Activated CD4-positive, alpha-beta T cell treated with anti-CD3 and anti-CD28 coated beads for 36 hours (primary cell): ENCODE measurements around the gene ENPP3. TPM values are rescaled to one million over a fixed set of nuclear protein-coding genes. Genes with fewer than 3 reads are reported as not detected.

Experiments
- ATAC-seq: fragments of 200-7000 bp; cut with Tn5 transposase; one replicate; pipeline ENCODE4 v1.10.0; 2021; ENCODE audit warnings: mild to moderate bottlenecking, moderate library complexity
- CTCF ChIA-PET: fragments of 350-600 bp; sonication (Branson Sonifier 250); formaldehyde crosslinking; loops from one replicate; lab custom pipeline; 2021; ENCODE audit warnings: antibody characterized with exemption; lab: Charles Lee
- POLR2A ChIA-PET: fragments of 350-600 bp; sonication (Branson Sonifier 250); formaldehyde crosslinking; loops from one replicate; lab custom pipeline; 2021; ENCODE audit warnings: antibody characterized with exemption, inconsistent platforms; lab: Charles Lee
- DNase-seq: peaks from one replicate; pipeline ENCODE4 v3.0.0-alpha.2; 2020
- H3K27ac Mint-ChIP-seq: one replicate; pipeline ENCODE4 v1.8.0; 2021; ENCODE audit warnings: mixed read lengths
- H3K27me3 Mint-ChIP-seq: one replicate; pipeline ENCODE4 v1.8.0; 2021; ENCODE audit warnings: mixed read lengths
- H3K36me3 Mint-ChIP-seq: one replicate; pipeline ENCODE4 v1.8.0; 2021; ENCODE audit warnings: low read depth, mixed read lengths
- H3K4me1 Mint-ChIP-seq: one replicate; pipeline ENCODE4 v1.8.0; 2021; ENCODE audit warnings: mixed read lengths
- H3K4me3 Mint-ChIP-seq: one replicate; pipeline ENCODE4 v1.8.0; 2021; ENCODE audit warnings: mild to moderate bottlenecking, moderate library complexity, mixed read lengths
- H3K9me3 Mint-ChIP-seq: one replicate; pipeline ENCODE4 v1.8.0; 2021; ENCODE audit warnings: low read depth, mixed read lengths
- intact Hi-C, 2 experiments: fragments of 100-400 bp; cut with DNase I in 1 of 2; cut with micrococcal nuclease in 1 of 2; formaldehyde crosslinking; loops; one replicate each; pipeline versions ENCODE4 v1.14.2 to v1.15.1; 2022 to 2024; cut with DNase I, micrococcal nuclease
- total RNA-seq, 2 experiments: library from RNA; stranded (reverse); gene quantifications; one replicate each; pipeline ENCODE4 v1.2.3, GENCODE V29; 2021

Gene ENPP3
- total RNA-seq, 2 experiments from 2014 or later: 0.57 to 0.58 TPM

DNA sequence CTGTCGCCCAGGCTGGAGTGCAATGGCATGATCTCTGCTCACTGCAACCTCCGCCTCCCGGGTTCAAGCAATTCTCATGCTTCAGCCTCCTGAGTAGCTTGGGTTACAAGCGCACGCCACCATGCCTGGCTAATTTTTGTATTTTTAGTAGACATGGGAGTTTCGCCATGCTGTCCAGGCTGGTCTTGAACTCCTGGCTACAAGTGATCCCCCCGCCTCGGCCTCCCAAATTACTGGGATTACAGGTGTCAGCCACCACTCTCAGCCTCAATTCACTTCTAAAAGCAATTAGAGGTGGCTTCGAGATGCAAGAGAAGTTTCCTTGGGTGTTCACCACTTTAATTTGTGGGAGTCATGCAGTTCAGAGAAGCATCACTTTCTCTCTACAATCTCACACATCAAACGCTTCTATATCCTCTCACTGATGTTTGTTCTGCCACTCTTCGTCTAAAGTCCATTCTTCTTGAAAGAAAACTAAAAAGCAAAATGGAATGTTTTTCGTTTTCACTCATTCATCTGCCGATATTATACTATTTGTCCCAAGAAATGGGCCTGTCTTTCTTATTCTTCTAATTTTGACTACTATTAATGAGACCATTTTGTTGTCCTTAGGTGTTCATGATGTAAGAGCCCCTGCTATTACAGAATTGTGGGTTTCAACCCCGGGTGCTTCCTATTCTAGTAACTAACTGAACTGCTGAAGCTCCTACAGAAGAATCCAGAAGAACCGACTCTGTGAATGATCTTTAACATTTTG lies 132.5 kb downstream of the ENPP3 start:
- POLR2A ChIA-PET: no interaction called here
- H3K27me3 Mint-ChIP-seq: peaks cover 20% of the 10 kb centered on the region
- H3K4me3 Mint-ChIP-seq: no peak overlapping the region
- H3K27ac Mint-ChIP-seq: no peak overlapping the region
- H3K9me3 Mint-ChIP-seq: no peaks in the 10 kb centered on the region
- H3K36me3 Mint-ChIP-seq: no peaks in the 10 kb centered on the region
- no peaks in the 10 kb centered on the region for H3K4me1 Mint-ChIP-seq
- ATAC-seq (no peak), DNase-seq (no peak)
- CTCF ChIA-PET: no interaction called here
- intact Hi-C loops: no loop called here

DNA sequence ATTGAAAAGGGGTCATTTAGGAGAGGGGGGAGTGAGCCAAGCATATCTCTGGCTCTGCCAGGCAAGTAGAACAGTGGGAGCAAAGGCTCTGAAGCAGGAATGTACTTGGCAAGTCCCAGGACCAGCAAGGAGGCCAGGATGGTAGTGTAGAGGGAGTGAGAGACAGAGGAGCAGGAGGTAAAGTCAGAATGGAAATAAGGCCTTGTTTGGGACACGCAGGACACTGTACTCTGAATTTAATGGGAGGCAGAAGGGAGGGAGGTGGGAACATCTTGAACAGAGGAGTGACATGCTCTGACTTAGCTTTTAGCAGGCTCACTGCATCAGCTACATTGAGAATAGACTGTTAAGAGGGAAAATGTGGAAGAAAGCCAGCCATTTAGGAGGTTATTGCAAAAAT lies 133.7 kb downstream of the ENPP3 start:
- intact Hi-C loops: no loop called here
- ATAC-seq (no peak), DNase-seq (no peak)
- H3K4me1 Mint-ChIP-seq: no peaks in the 10 kb centered on the region
- H3K36me3 Mint-ChIP-seq: no peaks in the 10 kb centered on the region
- no peak overlapping the region for H3K27ac Mint-ChIP-seq
- CTCF ChIA-PET: no interaction called here
- H3K9me3 Mint-ChIP-seq: no peaks in the 10 kb centered on the region
- no peak overlapping the region for H3K4me3 Mint-ChIP-seq
- POLR2A ChIA-PET: no interaction called here
- H3K27me3 Mint-ChIP-seq: peaks cover 19% of the 10 kb centered on the region

DNA sequence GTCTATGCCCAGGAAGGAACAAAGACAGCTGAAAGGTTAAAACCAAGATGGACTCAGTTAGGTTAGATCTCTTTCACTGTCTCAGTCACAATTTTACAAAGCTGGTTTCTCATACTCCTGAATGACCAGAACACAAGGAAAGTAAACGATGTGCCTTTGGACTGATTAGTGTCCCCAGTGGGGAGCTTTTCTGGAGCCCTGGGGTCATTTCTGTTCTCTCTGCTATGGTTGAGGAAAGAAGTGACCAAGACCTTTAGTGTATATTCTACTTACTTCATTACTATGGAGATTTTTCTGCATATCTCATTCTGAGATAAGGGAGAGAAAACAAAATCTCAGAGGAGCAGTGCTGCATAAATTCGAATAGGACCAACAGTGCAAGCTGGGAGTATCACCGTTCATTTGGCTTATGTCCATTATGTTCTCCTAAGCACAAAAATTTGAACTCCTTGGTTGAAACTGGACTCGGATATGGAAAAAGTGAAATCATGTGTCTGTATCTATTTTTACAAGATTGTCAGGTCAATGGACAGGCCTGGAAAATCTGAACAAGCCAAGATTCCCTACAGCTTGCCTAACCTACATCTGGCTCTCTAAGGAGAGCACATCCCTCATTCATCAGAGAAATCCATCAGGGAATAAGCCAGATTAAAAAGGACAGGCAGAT lies 136.3 kb downstream of the ENPP3 start:
- H3K4me1 Mint-ChIP-seq: no peaks in the 10 kb centered on the region
- CTCF ChIA-PET: no interaction called here
- intact Hi-C loops: no loop called here
- H3K27ac Mint-ChIP-seq: no peak overlapping the region
- H3K4me3 Mint-ChIP-seq: no peak overlapping the region
- DNase-seq (no peak), ATAC-seq (no peak)
- POLR2A ChIA-PET: no interaction called here
- H3K27me3 Mint-ChIP-seq: peaks cover 19% of the 10 kb centered on the region
- no peaks in the 10 kb centered on the region for H3K9me3 Mint-ChIP-seq
- H3K36me3 Mint-ChIP-seq: no peaks in the 10 kb centered on the region

DNA sequence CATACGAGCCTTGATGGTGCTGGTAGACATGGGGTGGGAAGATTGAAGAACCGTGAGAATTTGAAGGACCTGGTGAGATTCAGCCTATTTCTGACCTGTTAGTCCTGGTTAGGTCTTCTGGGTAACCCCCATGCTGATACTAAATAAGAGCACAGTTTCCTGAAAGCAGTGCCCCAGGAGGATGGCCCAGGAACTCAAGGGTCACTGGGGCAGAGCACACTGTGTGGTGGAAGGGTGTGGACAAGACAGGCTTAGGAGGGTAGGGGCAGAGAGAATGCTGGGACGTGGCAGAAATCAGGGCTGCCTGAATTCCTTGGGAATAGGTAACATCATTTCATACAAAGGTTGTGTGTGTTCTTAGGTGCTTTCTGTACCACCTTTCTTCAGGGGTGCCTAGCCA lies 138.8 kb downstream of the ENPP3 start:
- Mint-ChIP-seq H3K4me3 (no peak overlapping the region), H3K36me3 (no peaks in the 10 kb centered on the region), H3K27ac (no peak overlapping the region), H3K27me3 (peaks cover 13% of the 10 kb centered on the region), H3K9me3 (no peaks in the 10 kb centered on the region), H3K4me1 (no peaks in the 10 kb centered on the region)
- POLR2A ChIA-PET: no interaction called here
- DNase-seq: no peak
- no peak for ATAC-seq
- intact Hi-C loops: no loop called here
- CTCF ChIA-PET: no interaction called here

DNA sequence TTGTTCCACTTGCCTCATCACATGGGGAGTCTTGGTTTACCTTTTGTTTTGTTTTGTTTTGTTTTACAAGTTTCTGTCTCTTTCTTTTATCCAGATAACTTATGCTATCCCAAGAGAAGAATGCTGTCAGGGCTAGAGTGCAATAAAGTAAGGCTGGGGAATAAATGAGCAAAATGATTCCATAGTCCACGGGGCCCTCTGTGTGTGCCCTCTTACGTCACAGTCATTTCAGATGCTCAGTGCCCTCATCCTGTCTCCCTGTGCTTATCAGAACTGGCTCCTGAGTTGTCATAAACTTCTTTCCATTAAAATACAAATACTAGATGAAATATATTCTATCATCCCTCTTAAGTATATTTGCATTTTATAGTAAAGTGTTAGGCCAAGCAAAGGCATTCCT lies 139.9 kb downstream of the ENPP3 start:
- DNase-seq: no peak
- Mint-ChIP-seq H3K36me3 (no peaks in the 10 kb centered on the region), H3K27me3 (peaks cover 11% of the 10 kb centered on the region), H3K27ac (no peak overlapping the region), H3K9me3 (no peaks in the 10 kb centered on the region), H3K4me1 (no peaks in the 10 kb centered on the region), H3K4me3 (no peak overlapping the region)
- CTCF ChIA-PET: no interaction called here
- POLR2A ChIA-PET: no interaction called here
- intact Hi-C loops: no loop called here
- no peak for ATAC-seq

DNA sequence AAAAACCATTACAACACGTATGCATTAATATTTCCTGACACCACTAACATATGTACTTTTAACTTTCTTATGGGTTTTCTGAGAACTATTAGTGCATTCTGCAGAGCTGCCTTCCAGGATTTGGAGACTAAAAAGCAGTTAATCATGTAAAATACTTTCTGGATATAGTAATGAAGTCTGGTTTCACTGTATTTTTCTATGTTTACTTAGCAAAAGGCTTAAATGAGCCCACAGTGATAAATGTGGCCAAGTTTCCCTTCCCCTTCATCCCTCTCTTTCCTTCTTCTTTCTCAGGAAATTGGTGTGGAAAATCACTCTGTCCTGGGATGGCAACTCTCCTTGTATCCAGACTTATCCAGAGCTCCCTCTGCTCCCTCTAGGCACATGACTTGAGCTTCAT lies 141.1 kb downstream of the ENPP3 start:
- ATAC-seq (no peak), DNase-seq (no peak)
- Mint-ChIP-seq H3K36me3 (no peaks in the 10 kb centered on the region), H3K4me3 (no peak overlapping the region), H3K4me1 (no peaks in the 10 kb centered on the region), H3K27ac (no peak overlapping the region), H3K27me3 (peaks cover 7% of the 10 kb centered on the region), H3K9me3 (no peaks in the 10 kb centered on the region)
- CTCF ChIA-PET: no interaction called here
- intact Hi-C loops: no loop called here
- POLR2A ChIA-PET: no interaction called here

DNA sequence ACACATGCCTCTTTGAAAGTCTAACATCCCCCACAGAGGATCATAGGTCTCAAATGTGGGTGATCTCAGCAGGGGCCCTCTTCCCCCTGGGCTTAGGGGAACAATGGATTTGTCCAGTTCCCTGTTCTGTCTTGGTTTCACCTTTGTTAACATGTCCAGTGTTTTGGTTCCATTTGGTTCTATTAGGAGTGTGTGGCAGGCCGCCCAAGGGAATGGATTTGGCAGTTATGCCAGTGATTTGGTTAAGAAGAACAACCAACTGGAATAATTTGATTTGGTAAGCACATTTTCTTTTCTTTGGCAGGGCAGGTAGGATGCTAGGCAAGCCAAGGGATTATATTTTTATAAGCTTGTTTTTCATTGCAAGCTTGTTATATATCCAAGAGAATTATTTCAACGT lies 142.2 kb downstream of the ENPP3 start:
- Mint-ChIP-seq H3K9me3 (no peaks in the 10 kb centered on the region), H3K36me3 (no peaks in the 10 kb centered on the region), H3K27ac (no peak overlapping the region), H3K27me3 (peaks cover 7% of the 10 kb centered on the region), H3K4me1 (no peaks in the 10 kb centered on the region), H3K4me3 (no peak overlapping the region)
- ChIA-PET POLR2A (no interaction called here), CTCF (interaction anchor here (0.8 kb wide), 1 partner anchor 369 kb away, joined by 3 read pairs; no protein-coding TSS in a partner anchor)
- intact Hi-C loops: no loop called here
- DNase-seq: no peak
- no peak for ATAC-seq

DNA sequence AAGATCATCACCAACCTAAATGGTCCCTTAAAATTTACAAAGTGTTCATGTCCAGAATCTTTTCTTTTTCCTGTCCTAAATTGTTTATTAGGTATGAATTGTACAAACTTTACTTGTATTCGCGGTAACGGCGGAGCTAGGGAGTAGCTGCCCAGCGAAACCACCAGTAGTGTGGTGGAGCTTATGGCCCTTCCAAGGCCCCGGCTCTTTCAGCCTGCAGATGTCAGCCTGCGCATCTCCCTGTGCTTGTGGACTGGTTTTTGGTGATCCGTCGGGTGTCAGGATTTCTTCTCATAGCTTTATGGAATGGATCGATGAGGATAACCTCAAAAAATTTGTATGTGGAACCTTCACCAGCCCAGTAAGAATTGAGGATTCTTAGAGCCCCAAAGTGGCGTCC lies 143.5 kb downstream of the ENPP3 start:
- POLR2A ChIA-PET: no interaction called here
- Mint-ChIP-seq H3K4me3 (no peak overlapping the region), H3K4me1 (no peaks in the 10 kb centered on the region)

DNA sequence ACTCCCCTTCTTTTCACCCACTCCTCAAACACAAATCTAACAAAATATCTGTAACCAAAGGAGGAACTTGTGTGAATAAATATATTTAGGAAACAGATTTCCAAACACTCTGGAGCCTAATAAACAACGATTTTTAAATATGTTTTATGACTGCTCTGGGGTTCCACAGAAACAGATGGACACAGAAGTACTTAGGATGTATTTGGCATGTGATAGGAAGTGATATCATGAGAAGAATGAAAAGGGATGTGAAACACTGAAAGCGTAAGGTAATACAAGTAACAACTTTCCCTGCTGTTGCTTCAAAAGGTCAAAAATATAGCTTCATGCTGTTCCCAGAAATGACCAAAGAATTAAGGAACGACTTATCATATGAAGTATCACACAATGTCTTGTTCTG lies 144.6 kb downstream of the ENPP3 start:
- ChIA-PET POLR2A (no interaction called here), CTCF (interaction anchor here (0.6 to 0.7 kb wide), 2 partner anchors 43 to 436 kb away, joined by 3 read pairs; no protein-coding TSS in a partner anchor)
- H3K27me3 Mint-ChIP-seq: peaks cover 13% of the 10 kb centered on the region
- H3K27ac Mint-ChIP-seq: no peak overlapping the region
- intact Hi-C loops: loop anchor here in 1 of 2 experiments (2.0 kb wide), 1 partner anchor 129 kb away; no protein-coding TSS in a partner anchor
- H3K4me3 Mint-ChIP-seq: no peak overlapping the region
- no peak for DNase-seq
- H3K4me1 Mint-ChIP-seq: no peaks in the 10 kb centered on the region
- no peaks in the 10 kb centered on the region for H3K36me3 Mint-ChIP-seq
- no peaks in the 10 kb centered on the region for H3K9me3 Mint-ChIP-seq
- ATAC-seq: no peak

More for the DNA sequence above, 143.5 kb downstream of the ENPP3 start:
- CTCF ChIA-PET: no interaction called here
- H3K27me3 Mint-ChIP-seq: peaks cover 11% of the 10 kb centered on the region
- no peaks in the 10 kb centered on the region for H3K36me3 Mint-ChIP-seq
- no peaks in the 10 kb centered on the region for H3K9me3 Mint-ChIP-seq
- no peak for ATAC-seq
- H3K27ac Mint-ChIP-seq: no peak overlapping the region
- DNase-seq: no peak
- intact Hi-C loops: no loop called here

DNA sequence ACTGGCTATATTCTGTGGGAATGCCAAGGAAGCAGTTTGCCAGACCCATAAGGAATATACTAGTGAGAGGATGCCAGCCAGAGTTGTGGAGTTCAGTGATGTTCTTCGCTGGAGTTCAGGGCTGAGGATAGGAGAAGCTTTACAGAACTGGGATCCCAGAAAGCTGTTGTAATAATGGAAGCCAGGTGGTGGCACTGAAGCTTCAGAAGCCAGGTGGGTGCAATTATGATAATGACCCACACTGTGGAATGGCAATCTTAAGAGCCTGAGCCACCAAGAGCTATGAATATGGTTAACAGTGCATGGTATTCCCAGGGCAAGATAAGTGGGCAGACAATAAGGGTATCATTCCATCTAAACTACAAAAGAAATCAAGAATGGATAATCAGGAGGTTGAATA lies 145.7 kb downstream of the ENPP3 start:
- H3K27ac Mint-ChIP-seq: no peak overlapping the region
- no peaks in the 10 kb centered on the region for H3K36me3 Mint-ChIP-seq
- H3K4me3 Mint-ChIP-seq: no peak overlapping the region
- CTCF ChIA-PET: interaction anchor here (1.3 kb wide), 1 partner anchor 127 kb away, joined by 3 read pairs; no protein-coding TSS in a partner anchor
- intact Hi-C loops: loop anchor here in 1 of 2 experiments (2.0 kb wide), 1 partner anchor 128 kb away; no protein-coding TSS in a partner anchor
- POLR2A ChIA-PET: no interaction called here
- no peak for DNase-seq
- peaks cover 13% of the 10 kb centered on the region for H3K27me3 Mint-ChIP-seq
- no peak for ATAC-seq
- no peaks in the 10 kb centered on the region for H3K4me1 Mint-ChIP-seq
- H3K9me3 Mint-ChIP-seq: no peaks in the 10 kb centered on the region

DNA sequence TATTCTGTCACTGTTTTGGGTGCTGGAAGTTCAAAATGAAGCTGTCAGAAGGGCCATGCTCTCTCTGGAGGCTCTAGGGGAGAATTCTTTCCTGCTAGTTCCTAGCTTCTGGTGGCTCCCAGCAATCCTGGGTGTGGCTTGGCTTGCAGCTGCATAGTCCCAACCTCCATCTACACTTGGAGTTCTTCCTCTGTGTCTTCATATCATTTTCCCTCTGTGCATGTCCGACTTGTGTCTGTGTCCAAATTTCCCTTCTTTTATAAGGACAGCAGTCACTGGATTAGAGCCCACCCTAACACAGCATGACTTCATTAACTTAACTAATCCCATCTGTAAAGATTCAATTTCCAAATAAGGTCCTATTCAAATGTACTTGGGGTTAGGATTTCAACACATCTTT lies 147.5 kb downstream of the ENPP3 start:
- DNase-seq (no peak), ATAC-seq (no peak)
- Mint-ChIP-seq H3K9me3 (no peaks in the 10 kb centered on the region), H3K36me3 (no peaks in the 10 kb centered on the region), H3K4me1 (peaks cover 6% of the 10 kb centered on the region), H3K27me3 (peaks cover 11% of the 10 kb centered on the region), H3K4me3 (no peak overlapping the region), H3K27ac (no peak overlapping the region)
- ChIA-PET POLR2A (no interaction called here), CTCF (no interaction called here)
- intact Hi-C loops: no loop called here

DNA sequence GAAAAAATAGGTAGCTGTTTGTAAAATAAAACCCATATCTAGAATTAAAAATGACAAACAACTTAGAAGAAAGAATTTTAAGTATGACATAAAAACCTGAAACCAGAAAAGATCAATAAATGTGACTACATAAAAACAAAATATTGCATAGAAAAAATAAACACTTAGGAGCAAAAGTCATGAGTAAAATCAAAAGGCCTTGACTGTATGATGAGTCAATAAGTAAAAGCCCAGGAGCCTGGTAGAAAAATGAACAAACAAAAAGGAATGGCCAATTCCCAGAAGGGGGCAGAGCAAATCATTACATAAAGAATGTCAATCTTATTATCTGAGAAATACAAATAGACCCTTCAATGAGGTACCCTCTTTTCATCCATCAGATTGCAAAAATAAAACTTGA lies 150.0 kb downstream of the ENPP3 start:
- no peaks in the 10 kb centered on the region for H3K36me3 Mint-ChIP-seq
- peaks cover 8% of the 10 kb centered on the region for H3K27me3 Mint-ChIP-seq
- DNase-seq: no peak
- H3K27ac Mint-ChIP-seq: no peak overlapping the region
- H3K4me3 Mint-ChIP-seq: no peak overlapping the region
- intact Hi-C loops: no loop called here
- no peak for ATAC-seq
- ChIA-PET CTCF (no interaction called here), POLR2A (no interaction called here)
- H3K9me3 Mint-ChIP-seq: no peaks in the 10 kb centered on the region
- peaks cover 8% of the 10 kb centered on the region for H3K4me1 Mint-ChIP-seq
